Measurements from ENCODE around the gene CD164.
A peak's percentile ranks its signal among the peaks of the same experiment; 100 is the strongest.

Gene CD164

DNA sequence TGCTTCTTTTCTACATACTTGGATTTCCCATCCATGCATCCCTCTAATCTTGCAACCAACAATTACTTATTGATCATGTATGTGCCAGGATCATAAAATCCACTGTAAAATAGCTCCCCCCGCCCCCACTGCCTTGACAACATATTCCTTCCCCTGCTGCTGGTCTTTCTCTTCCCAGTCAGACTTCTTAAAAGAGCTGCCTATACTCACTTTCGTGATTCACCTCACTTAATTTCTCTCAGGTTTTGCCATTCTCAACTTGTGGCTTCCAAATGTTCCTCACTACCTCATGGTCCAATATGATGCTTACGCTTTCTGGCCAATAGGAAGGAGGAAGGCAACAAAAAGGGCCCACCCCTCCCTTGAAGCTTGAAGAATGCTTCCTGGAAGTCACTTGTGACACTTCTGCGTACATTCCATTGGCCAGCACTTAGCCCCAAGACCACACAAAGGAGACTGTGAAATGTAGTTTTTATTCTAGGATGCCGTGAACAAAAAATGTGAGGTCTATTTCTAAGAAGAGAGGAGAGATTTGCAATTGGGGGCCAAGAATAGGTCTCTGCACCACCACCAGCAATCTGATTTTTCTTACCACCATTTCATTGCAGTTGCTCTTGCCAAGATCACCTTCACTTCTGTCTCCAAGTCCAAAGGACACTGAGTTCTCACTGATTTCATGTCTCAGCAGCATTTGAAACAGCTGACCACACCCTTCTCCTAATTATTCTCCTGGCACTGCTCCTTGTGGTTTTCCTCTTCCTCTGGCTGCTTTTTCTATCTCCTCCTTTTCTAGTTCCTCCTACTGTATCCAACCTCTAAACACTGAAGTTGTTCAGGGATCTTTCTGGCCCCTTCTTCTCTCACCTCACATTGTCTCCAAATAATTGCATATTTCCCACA, 30.8 kb downstream of the CD164 start:
- peak overlapping the region; percentile 35; the same call in 1 of the 2 replicates for H3K27ac ChIP-seq
- TF ChIP-seq, protein P1, sequence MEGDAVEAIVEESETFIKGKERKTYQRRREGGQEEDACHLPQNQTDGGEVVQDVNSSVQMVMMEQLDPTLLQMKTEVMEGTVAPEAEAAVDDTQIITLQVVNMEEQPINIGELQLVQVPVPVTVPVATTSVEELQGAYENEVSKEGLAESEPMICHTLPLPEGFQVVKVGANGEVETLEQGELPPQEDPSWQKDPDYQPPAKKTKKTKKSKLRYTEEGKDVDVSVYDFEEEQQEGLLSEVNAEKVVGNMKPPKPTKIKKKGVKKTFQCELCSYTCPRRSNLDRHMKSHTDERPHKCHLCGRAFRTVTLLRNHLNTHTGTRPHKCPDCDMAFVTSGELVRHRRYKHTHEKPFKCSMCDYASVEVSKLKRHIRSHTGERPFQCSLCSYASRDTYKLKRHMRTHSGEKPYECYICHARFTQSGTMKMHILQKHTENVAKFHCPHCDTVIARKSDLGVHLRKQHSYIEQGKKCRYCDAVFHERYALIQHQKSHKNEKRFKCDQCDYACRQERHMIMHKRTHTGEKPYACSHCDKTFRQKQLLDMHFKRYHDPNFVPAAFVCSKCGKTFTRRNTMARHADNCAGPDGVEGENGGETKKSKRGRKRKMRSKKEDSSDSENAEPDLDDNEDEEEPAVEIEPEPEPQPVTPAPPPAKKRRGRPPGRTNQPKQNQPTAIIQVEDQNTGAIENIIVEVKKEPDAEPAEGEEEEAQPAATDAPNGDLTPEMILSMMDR (IDR thresholded peaks at IDR 0.05): no peak
- no peak for TF ChIP-seq ZFX (IDR thresholded peaks at IDR 0.05; ENCODE audit: borderline replicate concordance)

DNA sequence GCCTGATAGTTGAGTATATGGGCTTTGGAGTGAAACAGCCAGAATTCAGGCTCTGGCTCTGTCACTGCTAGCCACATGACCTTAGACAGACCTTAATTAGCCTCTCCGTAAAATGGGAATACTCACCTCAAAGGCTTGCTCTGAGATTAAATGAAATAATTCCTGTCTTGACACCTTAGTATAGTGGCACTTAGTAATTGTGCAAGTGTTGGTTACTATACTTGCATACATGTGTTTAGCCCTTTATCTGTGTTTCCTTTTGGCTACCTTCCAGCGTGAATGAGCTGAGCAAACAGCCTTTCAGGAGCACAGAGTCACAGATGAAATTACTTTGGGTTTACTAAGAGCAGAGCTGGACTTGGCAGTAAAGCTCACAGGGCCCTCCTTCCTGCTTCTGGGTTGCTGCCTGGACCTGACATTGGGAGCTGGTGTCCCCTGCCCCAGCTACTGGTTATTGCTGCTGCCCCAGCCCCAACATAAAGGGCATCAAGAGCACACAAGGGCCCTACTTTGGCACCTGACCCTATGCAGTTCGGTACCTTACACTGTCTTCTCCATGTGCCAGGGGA, 32.8 kb downstream of the CD164 start:
- TF ChIP-seq, protein P1 (IDR thresholded peaks at IDR 0.05): no peak
- no peak for TF ChIP-seq ZFX (IDR thresholded peaks at IDR 0.05; ENCODE audit: borderline replicate concordance)

DNA sequence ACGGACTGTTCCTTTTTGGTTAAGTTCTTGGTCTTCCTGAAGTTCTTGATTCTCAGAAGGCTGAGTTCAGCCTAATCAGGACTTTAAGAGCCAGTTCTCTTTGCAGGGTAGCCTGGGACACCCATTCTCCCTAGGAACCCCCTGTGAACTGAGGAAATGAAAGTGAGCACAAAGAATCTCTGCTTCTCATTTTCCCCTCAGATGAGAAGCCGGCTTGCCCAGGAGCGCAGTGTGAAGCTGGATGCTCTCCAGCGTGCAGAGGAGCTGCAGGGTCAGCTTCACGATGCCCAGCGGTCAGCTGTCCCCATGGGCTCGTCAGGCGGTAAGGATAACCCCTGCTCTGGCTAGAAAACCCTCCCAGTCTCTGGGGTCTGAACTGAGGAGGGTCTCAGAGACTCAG, 34.0 kb downstream of the CD164 start:
- no peak overlapping the region for H3K27ac ChIP-seq
- no peak for TF ChIP-seq ZFX (IDR thresholded peaks at IDR 0.05; ENCODE audit: borderline replicate concordance)
- TF ChIP-seq, protein P1 (IDR thresholded peaks at IDR 0.05): no peak

More for the DNA sequence above, 32.8 kb downstream of the CD164 start:
- H3K27ac ChIP-seq: peak overlapping the region; percentile 51

DNA sequence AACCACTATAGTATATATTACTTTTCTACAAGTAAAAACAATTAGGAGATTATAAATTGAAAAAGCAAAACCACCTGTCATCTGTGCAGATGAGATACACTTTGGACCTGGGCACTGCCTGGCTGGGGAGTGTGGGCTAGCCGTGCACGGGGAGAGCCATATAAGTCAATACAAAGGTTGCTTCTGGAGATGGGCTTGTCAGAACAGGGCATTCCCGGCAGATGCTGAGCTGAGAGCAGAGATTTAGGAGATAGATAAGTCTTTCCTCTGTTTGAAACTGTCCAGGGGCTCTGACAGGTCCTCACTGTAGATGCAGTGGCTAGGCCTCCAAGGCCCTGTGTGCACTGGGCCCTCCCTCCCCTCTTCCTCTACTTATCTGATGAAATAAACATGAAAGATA, 34.5 kb downstream of the CD164 start:
- H3K27ac ChIP-seq: no peak overlapping the region
- TF ChIP-seq, protein P1 (IDR thresholded peaks at IDR 0.05): no peak
- no peak for TF ChIP-seq ZFX (IDR thresholded peaks at IDR 0.05; ENCODE audit: borderline replicate concordance)

DNA sequence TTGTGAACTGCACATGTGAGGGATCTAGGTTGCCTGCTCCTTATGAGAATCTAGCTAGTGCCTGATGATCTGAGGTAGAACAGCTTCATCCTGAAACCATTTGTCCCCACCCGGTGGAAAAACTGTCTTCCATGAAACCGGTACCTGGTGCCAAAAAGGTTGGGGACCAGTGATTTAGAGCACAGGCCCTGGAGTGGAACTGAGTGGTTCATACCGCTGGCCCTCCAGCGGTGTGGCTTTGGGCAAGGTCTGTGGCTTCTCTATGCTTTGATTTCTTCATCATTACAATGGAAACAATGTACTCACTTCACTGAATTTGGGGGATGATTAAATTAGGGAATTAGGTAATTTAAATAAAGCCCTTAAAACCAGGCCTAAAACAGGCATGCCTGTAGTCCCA, 36.3 kb downstream of the CD164 start:
- TF ChIP-seq ZFX (IDR thresholded peaks at IDR 0.05; ENCODE audit: borderline replicate concordance): no peak

DNA sequence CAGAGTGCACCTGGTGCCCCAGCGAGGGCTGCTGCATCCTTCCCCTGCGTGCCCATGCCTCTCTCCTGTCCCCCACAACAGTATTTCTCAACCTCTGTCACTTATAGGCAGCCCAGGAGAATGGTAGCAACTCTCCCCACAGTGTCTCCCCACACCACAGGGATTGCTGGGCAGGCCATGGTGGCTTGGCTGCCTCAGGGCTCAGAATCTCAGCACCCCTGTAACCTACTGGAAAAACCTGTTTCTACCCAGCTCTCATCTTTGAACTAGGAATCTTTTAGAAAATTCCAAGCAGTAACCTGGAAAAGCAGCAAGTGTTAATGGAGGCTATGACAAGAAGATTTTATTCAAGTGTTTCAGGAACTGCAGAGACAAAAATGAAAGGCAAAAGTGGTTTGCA, 38.0 kb downstream of the CD164 start:
- no peak overlapping the region for H3K27ac ChIP-seq
- TF ChIP-seq, protein P1 (IDR thresholded peaks at IDR 0.05): no peak
- TF ChIP-seq ZFX (IDR thresholded peaks at IDR 0.05; ENCODE audit: borderline replicate concordance): no peak

More for the DNA sequence above, 36.3 kb downstream of the CD164 start:
- no peak overlapping the region for H3K27ac ChIP-seq

DNA sequence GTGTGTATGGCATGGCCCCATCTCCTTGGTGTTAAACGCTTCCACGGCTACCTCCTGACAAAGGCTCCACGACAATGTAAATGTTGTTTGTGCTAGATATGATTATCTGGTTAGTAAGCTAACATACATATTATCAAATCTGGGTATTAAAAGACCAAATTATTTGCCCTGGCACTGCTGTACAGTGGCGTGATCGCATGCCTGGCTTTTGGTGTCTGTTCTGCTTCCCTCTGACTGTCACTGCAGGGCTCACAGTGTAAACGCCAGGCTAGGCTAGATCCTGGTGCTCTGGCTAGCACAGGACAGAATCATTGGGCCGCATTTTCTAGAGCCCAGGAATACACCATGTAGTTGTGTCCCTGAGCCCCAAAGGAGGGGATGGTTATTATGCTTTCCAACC, 38.7 kb downstream of the CD164 start:
- TF ChIP-seq, protein P1 (IDR thresholded peaks at IDR 0.05): no peak

More for the DNA sequence above, 38.7 kb downstream of the CD164 start:
- no peak overlapping the region for H3K27ac ChIP-seq

Data from 22Rv1 (cell line).